Panc1 (cell line): ENCODE data around the gene SRSF10.

Source experiments
- CTCF ChIP-seq: fragments of 450-650 bp; IDR thresholded peaks from 2 replicates; pipeline ENCODE4 v1.5.1; 2017; ENCODE audit warnings: mild to moderate bottlenecking
- POLR2AphosphoS5 ChIP-seq: IDR thresholded peaks from 2 replicates; pipeline ENCODE4 v1.6.1; 2012; ENCODE audit warnings: mild to moderate bottlenecking, low read depth, low read length, moderate library complexity

- TF ChIP-seq CTCF, result no peak
- no peak for TF ChIP-seq POLR2AphosphoS5
Measured at GRCh38 chr1:24003331-24003972, 23.3 kb upstream of the SRSF10 start.
